Peyer's patch (tissue), 4 donors: ENCODE results near the gene LTBR. TPM values are rescaled to one million over a fixed set of nuclear protein-coding genes. Genes with fewer than 3 reads are reported as not detected.

Experiments used
- DNase-seq, 3 donors: peaks; one replicate each; pipeline ENCODE4 v3.0.0-alpha.2; 2017 to 2019
- H3K27ac ChIP-seq, 4 donors: fragments of 200-600 bp; sonication (generic); one replicate each; pipeline ENCODE4 v1.5.1; 2016 to 2019
- H3K27me3 ChIP-seq, 2 donors: fragments of 200-600 bp; sonication (generic); one replicate each; pipeline ENCODE4 v1.5.1; 2019
- H3K36me3 ChIP-seq, 3 donors: fragments of 200-600 bp; sonication (generic); one replicate each; pipeline ENCODE4 v1.5.1; 2016 to 2019
- H3K4me1 ChIP-seq, 4 donors: fragments of 200-600 bp; sonication (generic); one replicate each; pipeline ENCODE4 v1.5.1; 2016 to 2019
- H3K4me3 ChIP-seq, 4 donors: fragments of 200-600 bp; sonication (generic); 1 replicate in 3 of 4; 2 replicates in 1 of 4; pipeline ENCODE4 v1.5.1; 2016 to 2019; ENCODE audit warnings: mild to moderate bottlenecking in 1 of 4
- H3K9me3 ChIP-seq, 4 donors: fragments of 200-600 bp; sonication (generic); one replicate each; pipeline ENCODE4 v1.5.1; 2016 to 2019; ENCODE audit warnings: mild to moderate bottlenecking in 1 of 4
- POLR2A ChIP-seq, 2 donors: fragments of 450-650 bp; IDR thresholded peaks; one replicate each; pipeline ENCODE4 v1.5.1; 2017; ENCODE audit warnings: antibody characterized with exemption in 2 of 2, mild to moderate bottlenecking in 2 of 2, moderate library complexity in 2 of 2
- total RNA-seq, 4 donors: library from RNA; depleted of rRNA; stranded (reverse); fragments of >200 nt; gene quantifications; one replicate each; pipeline ENCODE4 v1.1.0, GENCODE V29; 2016
- TF ChIP-seq, protein P1 (sequence below), 6 experiments: fragments of 450-650 bp in 4 of 6; fragments of 200-600 bp in 2 of 6; sonication (generic) in 1 of 6; IDR thresholded peaks; one replicate each; pipeline ENCODE4 v1.5.1; 2017 to 2019; ENCODE audit warnings: antibody characterized with exemption in 6 of 6, mild to moderate bottlenecking in 3 of 6, moderate library complexity in 1 of 6

LTBR gene
- total RNA-seq, 4 donors from 2014 or later: 113 to 313 (median 294) TPM

DNA sequence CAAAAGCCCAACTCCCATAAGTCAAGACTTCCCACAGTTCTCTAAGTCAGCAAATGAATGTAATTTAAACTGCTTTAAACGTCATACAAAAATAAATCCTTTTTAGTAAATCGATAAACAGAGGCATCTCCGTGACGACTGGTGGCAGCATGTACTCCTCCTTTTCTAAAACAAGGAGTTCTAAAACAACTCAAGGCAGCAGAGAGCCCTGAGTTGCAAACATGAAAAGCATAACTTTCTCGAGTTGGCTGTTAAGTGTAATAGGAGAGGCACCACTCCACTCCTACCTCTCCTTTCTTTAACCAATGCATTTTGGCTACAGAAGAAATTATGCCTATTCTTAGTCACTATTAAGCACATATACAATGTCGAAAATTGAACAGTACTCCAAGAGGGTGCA lies 22.0 kb downstream of the LTBR start:
- no peaks in the 10 kb centered on the region for H3K4me1 ChIP-seq
- no peak for DNase-seq
- H3K27ac ChIP-seq: no peak overlapping the region
- H3K36me3 ChIP-seq: no peaks in the 10 kb centered on the region
- H3K4me3 ChIP-seq: no peak overlapping the region
- H3K9me3 ChIP-seq: no peaks in the 10 kb centered on the region
- H3K27me3 ChIP-seq: no peaks in the 10 kb centered on the region
- no peak for TF ChIP-seq POLR2A (IDR thresholded peaks at IDR 0.05)
- TF ChIP-seq, protein P1, sequence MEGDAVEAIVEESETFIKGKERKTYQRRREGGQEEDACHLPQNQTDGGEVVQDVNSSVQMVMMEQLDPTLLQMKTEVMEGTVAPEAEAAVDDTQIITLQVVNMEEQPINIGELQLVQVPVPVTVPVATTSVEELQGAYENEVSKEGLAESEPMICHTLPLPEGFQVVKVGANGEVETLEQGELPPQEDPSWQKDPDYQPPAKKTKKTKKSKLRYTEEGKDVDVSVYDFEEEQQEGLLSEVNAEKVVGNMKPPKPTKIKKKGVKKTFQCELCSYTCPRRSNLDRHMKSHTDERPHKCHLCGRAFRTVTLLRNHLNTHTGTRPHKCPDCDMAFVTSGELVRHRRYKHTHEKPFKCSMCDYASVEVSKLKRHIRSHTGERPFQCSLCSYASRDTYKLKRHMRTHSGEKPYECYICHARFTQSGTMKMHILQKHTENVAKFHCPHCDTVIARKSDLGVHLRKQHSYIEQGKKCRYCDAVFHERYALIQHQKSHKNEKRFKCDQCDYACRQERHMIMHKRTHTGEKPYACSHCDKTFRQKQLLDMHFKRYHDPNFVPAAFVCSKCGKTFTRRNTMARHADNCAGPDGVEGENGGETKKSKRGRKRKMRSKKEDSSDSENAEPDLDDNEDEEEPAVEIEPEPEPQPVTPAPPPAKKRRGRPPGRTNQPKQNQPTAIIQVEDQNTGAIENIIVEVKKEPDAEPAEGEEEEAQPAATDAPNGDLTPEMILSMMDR (IDR thresholded peaks at IDR 0.05): no peak

DNA sequence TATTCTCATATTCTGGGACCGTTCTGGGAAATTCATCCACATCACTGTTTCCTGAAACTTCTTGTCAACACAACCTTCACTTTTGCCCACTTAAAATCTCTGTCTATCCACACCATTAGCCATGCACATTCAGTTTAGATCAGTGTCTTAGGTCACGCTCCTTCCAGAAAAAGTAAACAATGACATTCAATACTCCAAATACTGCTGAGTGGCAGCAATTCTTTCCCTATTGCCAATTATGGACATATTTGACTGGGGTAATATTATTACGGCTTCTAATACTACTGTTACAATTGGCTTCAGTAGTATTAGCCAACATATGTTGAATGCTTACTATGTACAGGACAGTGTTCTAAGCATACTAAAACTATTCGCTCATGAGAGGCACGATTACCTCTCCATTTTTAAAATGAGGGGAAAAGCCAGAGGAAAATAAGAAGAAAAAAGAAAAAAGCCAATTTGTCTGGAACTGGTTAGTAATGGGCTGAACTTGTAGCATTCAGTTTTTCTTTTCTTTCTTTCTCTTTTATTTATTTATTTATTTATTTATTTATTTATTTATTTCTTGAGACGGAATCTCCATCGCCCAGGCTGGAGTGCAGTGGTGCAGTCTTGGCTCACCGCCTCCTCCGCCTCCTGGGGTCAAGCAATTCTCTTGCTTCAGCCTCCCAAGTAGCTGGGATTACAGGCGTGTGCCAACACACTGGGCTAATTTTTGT lies 23.4 kb downstream of the LTBR start:
- H3K36me3 ChIP-seq: no peaks in the 10 kb centered on the region
- H3K27ac ChIP-seq: no peak overlapping the region
- DNase-seq: no peak
- no peaks in the 10 kb centered on the region for H3K9me3 ChIP-seq
- H3K27me3 ChIP-seq: no peaks in the 10 kb centered on the region
- TF ChIP-seq POLR2A (IDR thresholded peaks at IDR 0.05): no peak
- TF ChIP-seq, protein P1 (IDR thresholded peaks at IDR 0.05): no peak
- H3K4me3 ChIP-seq: no peak overlapping the region
- H3K4me1 ChIP-seq: no peaks in the 10 kb centered on the region

DNA sequence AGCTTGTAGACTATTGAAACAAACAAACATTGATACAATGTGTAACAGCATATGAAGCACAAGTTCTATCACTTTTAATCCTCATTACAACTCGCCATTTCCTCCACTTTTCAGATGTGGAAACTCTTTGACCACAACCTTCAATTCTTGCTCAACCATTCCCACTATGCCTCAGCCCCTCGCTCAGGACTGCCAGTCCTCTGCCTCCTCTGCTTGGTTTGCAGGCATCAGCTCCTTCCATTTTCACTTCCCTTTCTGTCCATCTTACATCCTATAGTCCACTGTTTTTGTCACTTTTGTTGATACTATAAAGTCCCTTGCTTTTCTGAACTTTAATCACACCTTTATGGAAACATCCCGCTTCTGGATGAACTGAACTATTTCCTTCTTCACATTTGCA lies 32.6 kb downstream of the LTBR start:
- H3K27me3 ChIP-seq: no peaks in the 10 kb centered on the region
- no peaks in the 10 kb centered on the region for H3K36me3 ChIP-seq
- H3K4me3 ChIP-seq: no peak overlapping the region
- H3K27ac ChIP-seq: no peak overlapping the region
- H3K4me1 ChIP-seq: no peaks in the 10 kb centered on the region
- H3K9me3 ChIP-seq: no peaks in the 10 kb centered on the region
- TF ChIP-seq, protein P1 (IDR thresholded peaks at IDR 0.05): no peak
- TF ChIP-seq POLR2A (IDR thresholded peaks at IDR 0.05): no peak
- no peak for DNase-seq

DNA sequence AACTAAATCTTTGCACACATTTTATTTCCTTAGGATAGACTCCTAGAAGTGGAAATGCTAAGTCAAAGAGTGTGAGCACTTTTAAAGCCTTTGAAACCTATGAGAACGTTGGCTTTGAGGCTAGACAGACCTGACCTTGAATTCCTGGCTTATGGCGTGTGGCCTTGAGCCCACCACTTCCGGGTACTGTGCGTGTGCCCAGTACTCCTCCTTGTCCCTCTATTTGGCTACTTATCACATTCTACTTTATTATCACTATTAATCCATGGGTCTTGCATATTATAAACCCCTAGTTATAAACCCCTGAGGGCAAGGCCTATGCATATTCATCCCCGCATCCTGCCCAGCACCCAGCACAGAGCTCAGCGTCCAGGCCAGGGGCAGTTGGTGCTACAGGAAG lies 34.8 kb downstream of the LTBR start:
- H3K27ac ChIP-seq: no peak overlapping the region
- H3K9me3 ChIP-seq: no peaks in the 10 kb centered on the region
- TF ChIP-seq POLR2A (IDR thresholded peaks at IDR 0.05): no peak
- TF ChIP-seq, protein P1 (IDR thresholded peaks at IDR 0.05): no peak
- no peaks in the 10 kb centered on the region for H3K27me3 ChIP-seq
- DNase-seq: no peak
- no peaks in the 10 kb centered on the region for H3K36me3 ChIP-seq
- H3K4me3 ChIP-seq: no peak overlapping the region
- peaks cover 0 to 5% (median 0%) of the 10 kb centered on the region in 4 donors for H3K4me1 ChIP-seq

DNA sequence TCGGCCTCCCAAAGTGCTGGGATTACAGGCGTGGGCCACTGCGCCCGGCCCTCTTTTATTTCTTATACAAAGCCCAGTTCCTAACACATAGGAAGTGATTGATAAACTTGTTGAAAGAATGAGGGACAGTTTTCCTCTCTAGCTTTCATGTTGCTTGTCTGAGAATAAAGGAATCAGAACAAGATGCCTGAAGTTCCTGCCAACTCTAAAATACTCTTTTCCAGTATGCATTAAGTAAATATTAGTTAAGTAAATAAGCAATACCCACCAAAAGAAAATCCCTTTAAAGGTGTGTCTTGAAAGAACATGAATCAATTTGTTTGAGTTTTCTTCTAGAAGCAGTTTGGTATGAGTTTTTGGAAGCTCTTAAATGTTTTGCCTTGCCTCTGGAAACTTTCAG lies 36.4 kb downstream of the LTBR start:
- Histone ChIP-seq H3K27me3 (no peaks in the 10 kb centered on the region), H3K9me3 (no peaks in the 10 kb centered on the region), H3K4me3 (no peak overlapping the region), H3K36me3 (no peaks in the 10 kb centered on the region), H3K4me1 (peaks cover 0 to 8% (median 0%) of the 10 kb centered on the region in 4 donors), H3K27ac (no peak overlapping the region)
- TF ChIP-seq POLR2A (IDR thresholded peaks at IDR 0.05): no peak
- TF ChIP-seq, protein P1 (IDR thresholded peaks at IDR 0.05): no peak
- no peak for DNase-seq
